HCT116 (cell line): ENCODE measurements around the gene CDK19. TPM values are rescaled to one million over a fixed set of nuclear protein-coding genes. Genes with fewer than 3 reads are reported as not detected.
"Not testable (repeated sequence)": the region's sequence is repeated elsewhere in the genome, so short reads cannot be mapped to it uniquely, and the experiment has no call there.

Source experiments
- ATAC-seq: fragments of 200-7000 bp; cut with Tn5 transposase; 2 replicates; pipeline ENCODE4 v1.9.1; 2020; ENCODE audit warnings: mild to moderate bottlenecking, moderate library complexity
- BruUV-seq: library from RNA; stranded (reverse); fragments of 400-500 nt; replicated peaks from 2 replicates; lab custom pipeline; 2021; lab: Mats Ljungman, UMichigan
- CTCF ChIA-PET: fragments of 300-600 bp; sonication (Branson Sonifier 250); formaldehyde crosslinking; loops from one replicate; lab custom pipeline; 2021; ENCODE audit warnings: antibody characterized with exemption; lab: Charles Lee
- POLR2A ChIA-PET: fragments of 300-600, 350-600 bp; sonication (Branson Sonifier 250); formaldehyde crosslinking; loops from one replicate; lab custom pipeline; 2021; ENCODE audit warnings: antibody characterized with exemption; lab: Charles Lee
- RAD21 ChIA-PET, 2 experiments: fragments of 300-600 bp; sonication (Branson Sonifier 250); formaldehyde crosslinking; loops; one replicate each; lab custom pipeline; 2023; ENCODE audit warnings: low total read pairs in 2 of 2; ENCODE audit not compliant: uncharacterized antibody in 2 of 2, unreplicated experiment in 2 of 2, low non-redundant PET in 1 of 2; lab: Charles Lee
- DNase-seq: peaks from one replicate; pipeline ENCODE4 v3.0.0-alpha.2; 2010; ENCODE audit warnings: low read depth, low spot score
- H2AFZ ChIP-seq: fragments of 200-600 bp; shearing (Covaris generic), sonication (generic); 2 replicates; pipeline ENCODE4 v1.6.1; 2017; ENCODE audit warnings: low read depth, mixed run types, mixed read lengths, antibody characterized with exemption, low read length; ENCODE audit not compliant: poor library complexity, severe bottlenecking
- H3K27ac ChIP-seq: 2 replicates; pipeline ENCODE4 v1.5.1; 2012; ENCODE audit warnings: low read depth, low read length
- H3K27me3 ChIP-seq: fragments of 200-600 bp; sonication (generic); 2 replicates; pipeline ENCODE4 v1.6.1; 2016; ENCODE audit warnings: mixed run types, low read length, mixed read lengths; ENCODE audit not compliant: insufficient read depth
- H3K36me3 ChIP-seq, 2 experiments: fragments of 200-500 bp in 1 of 2; fragments of 200-600 bp in 1 of 2; sonication (Bioruptor generic) in 1 of 2; sonication (generic) in 1 of 2; 2 replicates each; pipeline versions ENCODE4 v1.5.1 to v1.6.1; 2014 to 2016; ENCODE audit warnings: low read length in 2 of 2, inconsistent platforms in 1 of 2, mixed read lengths in 1 of 2, mixed run types in 1 of 2; ENCODE audit not compliant: insufficient read depth in 2 of 2, control insufficient read depth in 1 of 2
- H3K4me1 ChIP-seq, 2 experiments: fragments of 200-600 bp in 1 of 2; sonication (generic) in 1 of 2; 2 replicates each; pipeline versions ENCODE4 v1.5.1 to v1.6.1; 2012 to 2017; ENCODE audit warnings: low read length in 2 of 2, inconsistent platforms in 1 of 2, mild to moderate bottlenecking in 1 of 2, mixed read lengths in 1 of 2, mixed run types in 1 of 2, moderate library complexity in 1 of 2; ENCODE audit not compliant: insufficient read depth in 2 of 2, control insufficient read depth in 1 of 2
- H3K4me2 ChIP-seq: fragments of 200-600 bp; sonication (generic); 2 replicates; pipeline ENCODE4 v1.6.1; 2017; ENCODE audit warnings: mixed run types, low read length, mixed read lengths
- H3K4me3 ChIP-seq, 2 experiments: fragments of 200-600 bp in 1 of 2; sonication (generic) in 1 of 2; replicated peaks in 1 of 2; 2 replicates each; pipeline ENCODE4 v1.5.1; 2011 to 2016; ENCODE audit warnings: low read length in 2 of 2, control low read depth in 1 of 2, low read depth in 1 of 2, mild to moderate bottlenecking in 1 of 2, mixed read lengths in 1 of 2, mixed run types in 1 of 2
- H3K79me2 ChIP-seq: fragments of 200-600 bp; sonication (generic); 2 replicates; pipeline ENCODE4 v1.6.1; 2017; ENCODE audit warnings: mild to moderate bottlenecking, mixed run types, low read length, moderate library complexity, mixed read lengths; ENCODE audit not compliant: insufficient read depth
- H3K9ac ChIP-seq: fragments of 200-600 bp; sonication (generic); 2 replicates; pipeline ENCODE4 v1.6.1; 2016; ENCODE audit warnings: low read length, mixed read lengths
- H3K9me2 ChIP-seq: fragments of 200-600 bp; sonication (generic), shearing (Covaris generic); 2 replicates; pipeline ENCODE4 v1.6.1; 2017; ENCODE audit warnings: mixed run types, mild to moderate bottlenecking, moderate library complexity; ENCODE audit not compliant: insufficient read depth
- H3K9me3 ChIP-seq, 2 experiments: fragments of 200-500 bp in 1 of 2; fragments of 200-600 bp in 1 of 2; sonication (Bioruptor generic) in 1 of 2; sonication (generic) in 1 of 2; 2 replicates each; pipeline ENCODE4 v1.6.1; 2014 to 2017; ENCODE audit warnings: low read length in 2 of 2, mixed read lengths in 2 of 2, inconsistent platforms in 1 of 2, low read depth in 1 of 2, mild to moderate bottlenecking in 1 of 2, mixed run types in 1 of 2, moderate library complexity in 1 of 2; ENCODE audit not compliant: control insufficient read depth in 1 of 2, insufficient read depth in 1 of 2
- H4K20me1 ChIP-seq: fragments of 200-600 bp; sonication (generic), shearing (Covaris generic); 2 replicates; pipeline ENCODE4 v1.6.1; 2017; ENCODE audit warnings: mixed run types, mild to moderate bottlenecking, moderate library complexity; ENCODE audit not compliant: insufficient read depth
- CBX3 ChIP-seq: IDR thresholded peaks from 2 replicates; pipeline ENCODE4 v1.6.1; 2012; ENCODE audit warnings: low read depth
- CEBPB ChIP-seq: IDR thresholded peaks from 2 replicates; pipeline ENCODE4 v1.6.1; 2012; ENCODE audit warnings: low read depth
- EGR1 ChIP-seq: IDR thresholded peaks from 2 replicates; pipeline ENCODE4 v1.6.1; 2012; ENCODE audit warnings: low read depth
- EZH2 ChIP-seq: fragments of 200-600 bp; sonication (generic); IDR thresholded peaks from 2 replicates; pipeline ENCODE4 v1.6.1; 2017; ENCODE audit warnings: antibody characterized with exemption, mixed run types
- FOSL1 ChIP-seq: IDR thresholded peaks from 2 replicates; pipeline ENCODE4 v1.6.1; 2012; ENCODE audit warnings: low read depth
- JUND ChIP-seq: IDR thresholded peaks from 2 replicates; pipeline ENCODE4 v1.6.1; 2012
- MAX ChIP-seq: IDR thresholded peaks from 2 replicates; pipeline ENCODE4 v1.6.1; 2012
- POLR2A ChIP-seq: IDR thresholded peaks from 2 replicates; pipeline ENCODE4 v1.7.0; 2011; ENCODE audit warnings: borderline replicate concordance; ENCODE audit not compliant: insufficient read depth, insufficient read length; ENCODE audit errors: extremely low read depth
- POLR2AphosphoS5 ChIP-seq: IDR thresholded peaks from 2 replicates; pipeline ENCODE4 v1.6.1; 2011; ENCODE audit warnings: mild to moderate bottlenecking, low read depth, low read length, moderate library complexity
- RAD21 ChIP-seq: IDR thresholded peaks from 2 replicates; pipeline ENCODE4 v1.6.1; 2012; ENCODE audit warnings: low read depth, mild to moderate bottlenecking
- REST ChIP-seq: IDR thresholded peaks from 2 replicates; pipeline ENCODE4 v1.6.1; 2012; ENCODE audit warnings: low read depth
- SIN3A ChIP-seq: IDR thresholded peaks from 2 replicates; pipeline ENCODE4 v1.6.1; 2012; ENCODE audit warnings: low read depth
- SP1 ChIP-seq: IDR thresholded peaks from 2 replicates; pipeline ENCODE4 v1.6.1; 2012; ENCODE audit warnings: low read depth
- TCF7L2 ChIP-seq: IDR thresholded peaks from 2 replicates; pipeline ENCODE4 v1.7.0; 2011; ENCODE audit warnings: borderline replicate concordance, inconsistent platforms; ENCODE audit not compliant: insufficient read depth, insufficient read length; ENCODE audit errors: extremely low read depth
- YY1 ChIP-seq: IDR thresholded peaks from 2 replicates; pipeline ENCODE4 v1.6.1; 2011; ENCODE audit warnings: low read length, low read depth, moderate library complexity, mild to moderate bottlenecking; ENCODE audit not compliant: insufficient replicate concordance; ENCODE audit errors: extremely low read depth
- ZFX ChIP-seq: fragments of 450-650 bp; IDR thresholded peaks from 2 replicates; pipeline ENCODE4 v1.6.1; 2017
- ZNF274 ChIP-seq: fragments of 200-500 bp; sonication (Bioruptor generic); IDR thresholded peaks from 2 replicates; pipeline ENCODE4 v1.6.1; 2014; ENCODE audit warnings: mild to moderate bottlenecking, low read depth, low read length, inconsistent platforms
- intact Hi-C: fragments of 100-400 bp; cut with micrococcal nuclease; formaldehyde crosslinking; loops from 2 replicates; pipeline ENCODE4 v1.10.0; 2022
- total RNA-seq: library from RNA; stranded (reverse); gene quantifications from one replicate; pipeline ENCODE4 v1.2.1, GENCODE V29; 2021; ENCODE audit not compliant: unreplicated experiment
- TF ChIP-seq, protein P1 (sequence below): IDR thresholded peaks from 2 replicates; pipeline ENCODE4 v1.6.1; 2012
- TF ChIP-seq, protein P2 (sequence below): IDR thresholded peaks from 2 replicates; pipeline ENCODE4 v1.6.1; 2011; ENCODE audit warnings: mild to moderate bottlenecking, low read length, moderate library complexity; ENCODE audit not compliant: insufficient replicate concordance; ENCODE audit errors: extremely low read depth

CDK19 gene
- total RNA-seq, 1 experiment from 2014 or later, result 20.0 TPM

DNA sequence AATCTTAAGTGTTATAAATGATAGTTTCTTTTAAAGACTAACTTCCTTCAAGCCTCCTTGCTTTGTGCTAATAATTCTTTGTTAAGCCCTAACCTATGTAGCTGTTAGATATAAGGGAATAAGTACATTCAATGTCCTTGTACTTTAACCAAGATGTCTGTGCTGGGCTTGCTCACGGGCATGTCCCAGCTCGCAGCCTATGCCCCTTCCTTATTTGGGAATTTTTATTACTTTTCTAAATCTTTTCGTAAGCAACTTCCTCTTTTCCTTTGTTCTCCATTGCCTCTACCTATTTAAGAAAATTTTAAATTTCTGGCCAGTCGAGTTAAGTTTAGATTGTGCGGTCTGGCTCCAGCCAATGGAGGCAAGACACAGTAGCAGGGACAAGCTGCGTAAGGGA, 26.0 kb upstream of the CDK19 start:
- Histone ChIP-seq H3K4me2 (no peak overlapping the region), H3K9ac (no peak overlapping the region), H3K27me3 (no peaks in the 10 kb centered on the region), H4K20me1 (no peaks in the 10 kb centered on the region), H3K4me3 (no peak overlapping the region), H3K27ac (no peak overlapping the region), H2AFZ (no peak overlapping the region), H3K9me3 (no peaks in the 10 kb centered on the region), H3K9me2 (no peaks in the 10 kb centered on the region), H3K4me1 (no peaks in the 10 kb centered on the region), H3K79me2 (no peaks in the 10 kb centered on the region), H3K36me3 (no peaks in the 10 kb centered on the region)
- ATAC-seq, result no peak
- no TSS peak for BruUV-seq
- CTCF ChIA-PET, result no interaction called here
- no peak for DNase-seq
- POLR2A ChIA-PET, result no interaction called here
- intact Hi-C loops, result no loop called here
- RAD21 ChIA-PET, result no interaction called here
- TF ChIP-seq RAD21 (no peak), EGR1 (no peak), MAX (no peak), SP1 (no peak), FOSL1 (no peak), TCF7L2 (no peak), ZFX (no peak), CEBPB (no peak), POLR2A (no peak), SIN3A (no peak), JUND (no peak), CBX3 (no peak), EZH2 (no peak), ZNF274 (no peak), POLR2AphosphoS5 (no peak), YY1 (no peak), REST (no peak)
- TF ChIP-seq, protein P1, sequence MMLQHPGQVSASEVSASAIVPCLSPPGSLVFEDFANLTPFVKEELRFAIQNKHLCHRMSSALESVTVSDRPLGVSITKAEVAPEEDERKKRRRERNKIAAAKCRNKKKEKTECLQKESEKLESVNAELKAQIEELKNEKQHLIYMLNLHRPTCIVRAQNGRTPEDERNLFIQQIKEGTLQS, result no peak
- TF ChIP-seq, protein P2, sequence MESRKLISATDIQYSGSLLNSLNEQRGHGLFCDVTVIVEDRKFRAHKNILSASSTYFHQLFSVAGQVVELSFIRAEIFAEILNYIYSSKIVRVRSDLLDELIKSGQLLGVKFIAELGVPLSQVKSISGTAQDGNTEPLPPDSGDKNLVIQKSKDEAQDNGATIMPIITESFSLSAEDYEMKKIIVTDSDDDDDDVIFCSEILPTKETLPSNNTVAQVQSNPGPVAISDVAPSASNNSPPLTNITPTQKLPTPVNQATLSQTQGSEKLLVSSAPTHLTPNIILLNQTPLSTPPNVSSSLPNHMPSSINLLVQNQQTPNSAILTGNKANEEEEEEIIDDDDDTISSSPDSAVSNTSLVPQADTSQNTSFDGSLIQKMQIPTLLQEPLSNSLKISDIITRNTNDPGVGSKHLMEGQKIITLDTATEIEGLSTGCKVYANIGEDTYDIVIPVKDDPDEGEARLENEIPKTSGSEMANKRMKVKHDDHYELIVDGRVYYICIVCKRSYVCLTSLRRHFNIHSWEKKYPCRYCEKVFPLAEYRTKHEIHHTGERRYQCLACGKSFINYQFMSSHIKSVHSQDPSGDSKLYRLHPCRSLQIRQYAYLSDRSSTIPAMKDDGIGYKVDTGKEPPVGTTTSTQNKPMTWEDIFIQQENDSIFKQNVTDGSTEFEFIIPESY, result no peak

GRCh38 chr6:110835751-110836150, 20.5 kb upstream of the CDK19 start:
- BruUV-seq, H3K79me2 ChIP-seq, H3K36me3 ChIP-seq, H3K9me3 ChIP-seq, H3K9me2 ChIP-seq, H3K4me1 ChIP-seq, H4K20me1 ChIP-seq, intact Hi-C loops, H3K27ac ChIP-seq, H3K4me2 ChIP-seq, DNase-seq, H3K4me3 ChIP-seq, H3K9ac ChIP-seq, ATAC-seq, RAD21 ChIA-PET, H2AFZ ChIP-seq, H3K27me3 ChIP-seq, CTCF ChIA-PET: not testable (repeated sequence)
- POLR2A ChIA-PET, result interaction anchor here (0.8 to 1.6 kb wide), 2 partner anchors 20 to 39 kb away, joined by 3 to 4 read pairs; partner anchors contain the start of genes AMD1 and CDK19
